ENCODE data around the gene NEK7.

NEK7 gene

GRCh38 chr1:198352975-198353695 lies 196.3 kb downstream of the NEK7 start:
- Histone ChIP-seq H3K36me3 (no peaks in the 10 kb centered on the region), H3K27ac (no peak overlapping the region), H3K27me3 (no peaks in the 10 kb centered on the region), H3K9me3 (replicated peaks in 1 of 11) (no peaks in the 10 kb centered on the region), H4K20me1 (no peaks in the 10 kb centered on the region), H3K4me3 (no peak overlapping the region), H3K4me2 (no peak overlapping the region), H3K4me1 (no peaks in the 10 kb centered on the region), H3K9ac (no peak overlapping the region)
- TF ChIP-seq Cebpa-rat (IDR thresholded peaks at IDR 0.05), result no peak

DNA sequence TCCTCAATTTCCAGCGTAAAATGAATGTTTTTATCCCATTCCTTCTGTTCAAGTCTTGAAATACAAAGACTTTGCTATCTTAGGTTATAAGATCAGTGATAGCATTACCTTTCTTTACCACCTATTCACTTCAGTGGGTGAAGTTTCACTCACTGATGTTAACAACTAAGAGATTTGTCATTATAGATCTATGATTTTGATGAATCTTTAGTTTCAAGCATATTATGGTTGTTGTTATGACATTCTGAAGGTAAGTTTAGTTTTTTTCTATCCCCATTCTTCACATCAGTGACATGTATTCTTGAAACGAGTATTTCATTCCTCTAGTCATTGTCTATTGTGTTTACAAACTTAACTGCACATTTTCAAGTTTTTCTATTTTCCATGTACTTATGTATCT lies 201.1 kb downstream of the NEK7 start:
- no peaks in the 10 kb centered on the region for H3K36me3 ChIP-seq
- H3K4me2 ChIP-seq, result no peak overlapping the region
- H3K4me3 ChIP-seq, result no peak overlapping the region
- no peaks in the 10 kb centered on the region for H3K27me3 ChIP-seq
- no peak overlapping the region for H3K9ac ChIP-seq
- H3K9me3 ChIP-seq (replicated peaks in 1 of 11), result no peaks in the 10 kb centered on the region
- no peak for TF ChIP-seq Cebpa-rat (IDR thresholded peaks at IDR 0.05)
- no peaks in the 10 kb centered on the region for H4K20me1 ChIP-seq
- no peaks in the 10 kb centered on the region for H3K4me1 ChIP-seq
- no peak overlapping the region for H3K27ac ChIP-seq

GRCh38 chr1:198359024-198359653 lies 202.3 kb downstream of the NEK7 start:
- no peaks in the 10 kb centered on the region for H3K9me3 ChIP-seq (replicated peaks in 1 of 11)
- no peak overlapping the region for H3K9ac ChIP-seq
- H3K4me2 ChIP-seq, result no peak overlapping the region
- no peak overlapping the region for H3K27ac ChIP-seq
- H3K4me3 ChIP-seq, result no peak overlapping the region
- no peaks in the 10 kb centered on the region for H4K20me1 ChIP-seq
- no peaks in the 10 kb centered on the region for H3K36me3 ChIP-seq
- no peaks in the 10 kb centered on the region for H3K4me1 ChIP-seq
- H3K27me3 ChIP-seq, result no peaks in the 10 kb centered on the region
- no peak for TF ChIP-seq Cebpa-rat (IDR thresholded peaks at IDR 0.05)

DNA sequence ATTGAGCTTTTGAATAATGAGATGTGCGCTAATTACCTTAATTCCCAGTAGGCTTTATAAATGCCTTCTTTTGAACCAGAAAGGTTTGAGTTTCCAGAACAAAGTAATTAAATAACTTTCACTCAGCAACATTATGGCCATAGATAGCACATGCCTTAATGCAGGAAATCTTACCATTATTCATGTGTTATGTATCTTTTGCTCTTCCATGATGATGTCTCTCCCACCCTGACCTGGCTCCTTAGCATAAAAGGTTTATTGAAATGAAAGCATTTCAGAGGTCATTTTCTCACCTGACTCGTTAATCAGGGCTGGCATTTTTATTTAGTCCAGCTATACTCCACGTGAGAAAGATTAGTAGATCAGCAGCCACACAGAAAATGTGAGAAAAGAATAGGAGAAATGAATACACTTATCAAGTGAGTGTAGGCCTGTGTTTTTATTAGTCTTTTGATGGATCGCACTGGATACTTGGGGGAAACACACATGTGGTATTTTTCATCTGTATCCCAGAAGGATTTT lies 203.5 kb downstream of the NEK7 start:
- H3K9ac ChIP-seq, result no peak overlapping the region
- H3K27me3 ChIP-seq, result no peaks in the 10 kb centered on the region
- no peaks in the 10 kb centered on the region for H3K36me3 ChIP-seq
- no peaks in the 10 kb centered on the region for H3K9me3 ChIP-seq (replicated peaks in 1 of 11)
- H3K4me3 ChIP-seq, result no peak overlapping the region
- no peak overlapping the region for H3K27ac ChIP-seq
- no peaks in the 10 kb centered on the region for H4K20me1 ChIP-seq
- no peak for TF ChIP-seq Cebpa-rat (IDR thresholded peaks at IDR 0.05)
- H3K4me1 ChIP-seq, result no peaks in the 10 kb centered on the region
- H3K4me2 ChIP-seq, result no peak overlapping the region

DNA sequence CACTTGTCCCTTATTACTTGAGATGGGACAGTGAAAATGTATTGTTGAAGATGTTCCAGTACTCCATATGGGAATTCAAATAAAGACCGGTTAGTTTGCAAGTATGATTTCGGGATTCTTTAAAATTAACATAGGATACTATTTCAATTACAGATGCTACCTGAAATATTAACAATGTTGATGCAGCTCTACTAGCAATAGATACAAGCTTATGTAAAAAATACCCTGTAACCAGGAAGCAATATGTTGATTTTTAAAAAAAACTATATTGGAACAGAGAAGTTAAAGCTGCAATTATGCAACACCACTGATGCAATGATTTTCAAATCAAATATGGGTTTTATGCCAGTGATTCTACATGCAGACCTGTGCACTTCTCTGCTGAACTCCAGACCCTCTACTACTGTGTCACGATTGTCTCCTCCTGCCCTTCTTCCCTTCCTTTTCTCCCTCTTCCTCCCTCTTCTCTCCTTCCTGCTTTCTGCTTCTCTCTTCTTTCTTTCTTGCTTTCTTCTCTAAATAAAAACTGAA lies 204.5 kb downstream of the NEK7 start:
- H4K20me1 ChIP-seq, result no peaks in the 10 kb centered on the region
- no peak overlapping the region for H3K27ac ChIP-seq
- H3K36me3 ChIP-seq, result no peaks in the 10 kb centered on the region
- no peak overlapping the region for H3K4me3 ChIP-seq
- no peak for TF ChIP-seq Cebpa-rat (IDR thresholded peaks at IDR 0.05)
- H3K4me1 ChIP-seq, result no peaks in the 10 kb centered on the region
- H3K4me2 ChIP-seq, result no peak overlapping the region
- H3K27me3 ChIP-seq, result no peaks in the 10 kb centered on the region
- H3K9me3 ChIP-seq (replicated peaks in 1 of 11), result no peaks in the 10 kb centered on the region
- no peak overlapping the region for H3K9ac ChIP-seq

DNA sequence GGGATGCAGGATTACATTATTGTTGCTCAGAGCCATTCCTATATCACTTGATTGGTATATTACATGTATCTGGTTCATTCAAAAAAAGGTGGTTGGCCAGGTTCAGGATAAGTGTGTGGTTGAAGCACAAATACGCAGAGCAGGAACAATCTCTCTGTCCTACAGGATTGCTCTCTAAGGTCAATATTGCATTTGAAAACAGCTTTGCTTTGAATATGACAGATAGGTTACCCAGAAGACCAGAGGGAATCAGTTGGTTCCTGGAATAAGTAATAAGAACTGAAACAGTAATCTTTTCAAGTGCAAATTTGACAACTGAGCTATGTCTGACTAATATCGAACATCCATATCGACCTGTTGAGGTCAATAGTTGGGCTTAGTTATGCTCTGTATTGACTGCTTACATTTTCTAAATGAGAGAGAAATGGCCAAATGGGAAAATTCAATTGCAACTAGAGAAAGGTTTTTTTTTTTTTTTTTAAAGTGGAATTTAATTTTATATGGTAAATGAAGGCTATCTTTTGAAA lies 206.9 kb downstream of the NEK7 start:
- H3K9me3 ChIP-seq (replicated peaks in 1 of 11), result peaks cover 0 to 1% (median 0%) of the 10 kb centered on the region in 11 experiments; a peak in 2 of 22 replicates
- no peaks in the 10 kb centered on the region for H3K36me3 ChIP-seq
- H3K27me3 ChIP-seq, result no peaks in the 10 kb centered on the region
- no peak overlapping the region for H3K27ac ChIP-seq
- H3K4me2 ChIP-seq, result no peak overlapping the region
- no peak for TF ChIP-seq Cebpa-rat (IDR thresholded peaks at IDR 0.05)
- H3K9ac ChIP-seq, result no peak overlapping the region
- H3K4me1 ChIP-seq, result no peaks in the 10 kb centered on the region
- H4K20me1 ChIP-seq, result no peaks in the 10 kb centered on the region
- H3K4me3 ChIP-seq, result no peak overlapping the region

DNA sequence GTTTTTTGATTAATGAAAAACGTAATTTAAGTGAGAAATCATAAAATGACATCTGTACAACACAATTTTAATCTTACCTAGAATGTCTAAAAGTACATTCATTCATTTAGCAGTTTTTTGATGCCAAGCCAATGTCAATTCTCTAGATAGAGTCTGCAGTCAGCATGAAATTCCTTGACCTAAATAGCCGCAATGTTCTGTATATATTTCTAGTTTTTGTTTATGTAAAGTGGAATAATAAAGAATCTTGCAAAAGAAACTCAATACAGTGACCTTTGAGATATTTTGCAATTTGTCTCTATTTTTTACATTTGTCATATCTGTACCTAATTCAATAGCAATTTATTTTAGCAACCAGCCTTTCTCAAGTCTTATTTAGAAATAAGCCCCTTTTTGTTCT lies 207.7 kb downstream of the NEK7 start:
- H3K27me3 ChIP-seq, result no peaks in the 10 kb centered on the region
- no peak overlapping the region for H3K9ac ChIP-seq
- H3K9me3 ChIP-seq (replicated peaks in 1 of 11), result peaks cover 0 to 4% (median 0%) of the 10 kb centered on the region in 11 experiments; a peak in 2 of 22 replicates
- H3K4me3 ChIP-seq, result no peak overlapping the region
- H4K20me1 ChIP-seq, result no peaks in the 10 kb centered on the region
- no peaks in the 10 kb centered on the region for H3K4me1 ChIP-seq
- no peak overlapping the region for H3K27ac ChIP-seq
- H3K4me2 ChIP-seq, result no peak overlapping the region
- no peaks in the 10 kb centered on the region for H3K36me3 ChIP-seq
- no peak for TF ChIP-seq Cebpa-rat (IDR thresholded peaks at IDR 0.05)

- Histone ChIP-seq H3K27me3 (no peaks in the 10 kb centered on the region), H3K36me3 (no peaks in the 10 kb centered on the region), H3K9ac (no peak overlapping the region), H3K4me3 (no peak overlapping the region), H3K9me3 (replicated peaks in 1 of 11) (peaks cover 0 to 4% (median 0%) of the 10 kb centered on the region in 11 experiments; a peak in 2 of 22 replicates), H3K27ac (no peak overlapping the region), H4K20me1 (no peaks in the 10 kb centered on the region), H3K4me2 (no peak overlapping the region), H3K4me1 (no peaks in the 10 kb centered on the region)
- no peak for TF ChIP-seq Cebpa-rat (IDR thresholded peaks at IDR 0.05)
Measured at GRCh38 chr1:198367296-198367695, 210.5 kb downstream of the NEK7 start.

DNA sequence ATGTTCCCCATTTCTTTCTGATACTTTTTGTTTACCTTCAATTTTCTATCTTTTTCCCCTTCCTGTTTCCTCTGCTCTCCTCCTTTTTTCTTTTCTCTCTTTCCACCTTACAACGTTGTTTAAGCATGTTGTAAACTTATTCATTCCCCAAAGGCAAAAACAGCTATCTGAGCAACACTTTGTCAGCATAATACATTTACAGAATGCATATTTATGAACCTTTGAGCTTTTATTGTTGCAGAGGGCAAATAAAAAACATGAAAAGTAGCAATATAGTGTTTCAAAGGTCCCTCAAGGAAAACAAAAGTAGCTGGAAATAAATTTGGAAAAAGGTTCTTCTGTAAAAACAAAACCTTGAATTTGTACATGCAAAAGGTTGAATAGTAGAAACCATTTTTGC lies 214.2 kb downstream of the NEK7 start:
- Histone ChIP-seq H4K20me1 (no peaks in the 10 kb centered on the region), H3K9ac (no peak overlapping the region), H3K4me1 (no peaks in the 10 kb centered on the region), H3K27me3 (no peaks in the 10 kb centered on the region), H3K4me3 (no peak overlapping the region), H3K9me3 (replicated peaks in 1 of 11) (peaks cover 0 to 9% (median 3%) of the 10 kb centered on the region in 11 experiments; a peak in 5 of 22 replicates), H3K27ac (no peak overlapping the region), H3K36me3 (no peaks in the 10 kb centered on the region), H3K4me2 (no peak overlapping the region)
- TF ChIP-seq Cebpa-rat (IDR thresholded peaks at IDR 0.05), result no peak
